Panc1 (cell line): Measurements from ENCODE around the gene APMAP.

Source experiments
- POLR2AphosphoS5 ChIP-seq: IDR thresholded peaks from 2 replicates; pipeline ENCODE4 v1.6.1; 2012; ENCODE audit warnings: mild to moderate bottlenecking, low read depth, low read length, moderate library complexity
- SIN3A ChIP-seq: IDR thresholded peaks from 2 replicates; pipeline ENCODE4 v1.6.1; 2012; ENCODE audit warnings: low read depth, mild to moderate bottlenecking, low read length, moderate library complexity, borderline replicate concordance; ENCODE audit not compliant: insufficient read depth
- TCF7L2 ChIP-seq: IDR thresholded peaks from 2 replicates; pipeline ENCODE4 v1.6.1; 2011; ENCODE audit warnings: mild to moderate bottlenecking, low read depth, low read length, inconsistent platforms
- TF ChIP-seq, protein P1 (sequence below): fragments of 450-650 bp; IDR thresholded peaks from 2 replicates; pipeline ENCODE4 v1.5.1; 2017; ENCODE audit warnings: mild to moderate bottlenecking
- TF ChIP-seq, protein P2 (sequence below), 2 experiments: IDR thresholded peaks; 2 replicates each; pipeline ENCODE4 v1.6.1; 2011 to 2012; ENCODE audit warnings: low read depth in 2 of 2, control low read depth in 1 of 2, low read length in 1 of 2, mild to moderate bottlenecking in 1 of 2, moderate library complexity in 1 of 2; ENCODE audit not compliant: insufficient read depth in 1 of 2

DNA sequence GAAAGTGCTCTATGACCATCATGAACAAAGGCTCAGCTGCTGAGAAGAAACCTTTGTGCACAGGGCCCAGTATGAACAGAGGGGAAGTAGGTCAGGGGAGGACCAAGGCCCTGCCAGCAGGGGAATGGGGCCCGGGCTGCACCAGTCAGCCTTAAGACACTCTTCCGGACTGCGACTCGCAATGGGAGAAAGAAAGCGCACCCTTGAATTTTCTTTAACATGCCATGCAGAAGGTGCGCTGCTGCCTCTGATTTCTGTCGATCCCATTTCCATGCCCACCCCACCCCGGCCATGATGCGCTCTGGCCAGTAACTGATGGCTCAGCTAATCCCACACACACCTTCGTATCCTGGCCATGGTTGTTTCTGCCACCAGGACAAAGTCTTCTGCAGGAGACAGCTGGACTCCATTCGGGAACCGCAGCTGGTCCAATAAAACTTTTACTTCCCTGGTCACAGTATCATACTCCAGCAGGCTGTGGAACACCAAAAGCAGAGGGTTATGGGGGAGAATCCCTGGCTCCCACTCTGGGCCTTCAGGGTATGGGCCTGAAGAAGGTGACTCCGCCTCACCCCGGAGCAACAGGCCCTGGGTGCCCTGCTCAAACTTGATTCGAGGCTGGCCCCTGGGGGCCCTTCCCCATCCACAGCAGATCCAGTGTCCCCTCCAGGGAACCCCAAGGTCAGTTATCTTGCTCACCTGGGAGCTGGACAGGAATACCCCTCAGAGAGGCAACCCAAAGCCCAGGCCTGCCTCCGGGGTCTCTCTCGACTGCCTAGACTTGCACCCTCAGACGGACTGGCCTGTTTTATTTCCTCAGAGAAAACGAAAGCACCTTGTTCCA, 23.1 kb downstream of the APMAP start:
- TF ChIP-seq, protein P1, sequence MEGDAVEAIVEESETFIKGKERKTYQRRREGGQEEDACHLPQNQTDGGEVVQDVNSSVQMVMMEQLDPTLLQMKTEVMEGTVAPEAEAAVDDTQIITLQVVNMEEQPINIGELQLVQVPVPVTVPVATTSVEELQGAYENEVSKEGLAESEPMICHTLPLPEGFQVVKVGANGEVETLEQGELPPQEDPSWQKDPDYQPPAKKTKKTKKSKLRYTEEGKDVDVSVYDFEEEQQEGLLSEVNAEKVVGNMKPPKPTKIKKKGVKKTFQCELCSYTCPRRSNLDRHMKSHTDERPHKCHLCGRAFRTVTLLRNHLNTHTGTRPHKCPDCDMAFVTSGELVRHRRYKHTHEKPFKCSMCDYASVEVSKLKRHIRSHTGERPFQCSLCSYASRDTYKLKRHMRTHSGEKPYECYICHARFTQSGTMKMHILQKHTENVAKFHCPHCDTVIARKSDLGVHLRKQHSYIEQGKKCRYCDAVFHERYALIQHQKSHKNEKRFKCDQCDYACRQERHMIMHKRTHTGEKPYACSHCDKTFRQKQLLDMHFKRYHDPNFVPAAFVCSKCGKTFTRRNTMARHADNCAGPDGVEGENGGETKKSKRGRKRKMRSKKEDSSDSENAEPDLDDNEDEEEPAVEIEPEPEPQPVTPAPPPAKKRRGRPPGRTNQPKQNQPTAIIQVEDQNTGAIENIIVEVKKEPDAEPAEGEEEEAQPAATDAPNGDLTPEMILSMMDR = no peak
- no peak for TF ChIP-seq POLR2AphosphoS5
- TF ChIP-seq SIN3A = no peak
- TF ChIP-seq, protein P2, sequence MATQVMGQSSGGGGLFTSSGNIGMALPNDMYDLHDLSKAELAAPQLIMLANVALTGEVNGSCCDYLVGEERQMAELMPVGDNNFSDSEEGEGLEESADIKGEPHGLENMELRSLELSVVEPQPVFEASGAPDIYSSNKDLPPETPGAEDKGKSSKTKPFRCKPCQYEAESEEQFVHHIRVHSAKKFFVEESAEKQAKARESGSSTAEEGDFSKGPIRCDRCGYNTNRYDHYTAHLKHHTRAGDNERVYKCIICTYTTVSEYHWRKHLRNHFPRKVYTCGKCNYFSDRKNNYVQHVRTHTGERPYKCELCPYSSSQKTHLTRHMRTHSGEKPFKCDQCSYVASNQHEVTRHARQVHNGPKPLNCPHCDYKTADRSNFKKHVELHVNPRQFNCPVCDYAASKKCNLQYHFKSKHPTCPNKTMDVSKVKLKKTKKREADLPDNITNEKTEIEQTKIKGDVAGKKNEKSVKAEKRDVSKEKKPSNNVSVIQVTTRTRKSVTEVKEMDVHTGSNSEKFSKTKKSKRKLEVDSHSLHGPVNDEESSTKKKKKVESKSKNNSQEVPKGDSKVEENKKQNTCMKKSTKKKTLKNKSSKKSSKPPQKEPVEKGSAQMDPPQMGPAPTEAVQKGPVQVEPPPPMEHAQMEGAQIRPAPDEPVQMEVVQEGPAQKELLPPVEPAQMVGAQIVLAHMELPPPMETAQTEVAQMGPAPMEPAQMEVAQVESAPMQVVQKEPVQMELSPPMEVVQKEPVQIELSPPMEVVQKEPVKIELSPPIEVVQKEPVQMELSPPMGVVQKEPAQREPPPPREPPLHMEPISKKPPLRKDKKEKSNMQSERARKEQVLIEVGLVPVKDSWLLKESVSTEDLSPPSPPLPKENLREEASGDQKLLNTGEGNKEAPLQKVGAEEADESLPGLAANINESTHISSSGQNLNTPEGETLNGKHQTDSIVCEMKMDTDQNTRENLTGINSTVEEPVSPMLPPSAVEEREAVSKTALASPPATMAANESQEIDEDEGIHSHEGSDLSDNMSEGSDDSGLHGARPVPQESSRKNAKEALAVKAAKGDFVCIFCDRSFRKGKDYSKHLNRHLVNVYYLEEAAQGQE (IDR thresholded peaks at IDR 0.05; ENCODE audit: insufficient read depth in 1 of 2, low read depth in 2 of 2, low read length in 1 of 2) = no peak
- no peak for TF ChIP-seq TCF7L2
